GM21576 (cell line): Measurements from ENCODE around the gene IGIP.

Experiments
- ATAC-seq: cut with Tn5 transposase; IDR thresholded peaks from one replicate; pipeline ENCODE4 v1.9.1; 2021; ENCODE audit warnings: mild to moderate bottlenecking, moderate library complexity; ENCODE audit not compliant: unreplicated experiment

Gene IGIP

GRCh38 chr5:140125637-140126036, at the start of gene IGIP:
Gene IGIP (plus strand): TSS chr5:140125937. CDS start chr5:140128477, 2,540 bp downstream.
- no peak for ATAC-seq

- no peak for ATAC-seq
These were observed 49.6 kb upstream of the IGIP start for GRCh38 chr5:140076142-140076541.

- ATAC-seq: no peak
These were observed 48.9 kb upstream of the IGIP start for GRCh38 chr5:140076788-140077187.

GRCh38 chr5:140083120-140083519, 42.6 kb upstream of the IGIP start:
- no peak for ATAC-seq

GRCh38 chr5:140083650-140084049, 42.1 kb upstream of the IGIP start:
- ATAC-seq: no peak

GRCh38 chr5:140084541-140084940, 41.2 kb upstream of the IGIP start:
- ATAC-seq: no peak

GRCh38 chr5:140090251-140090650, 35.5 kb upstream of the IGIP start:
- ATAC-seq: no peak

GRCh38 chr5:140093179-140093578, 32.6 kb upstream of the IGIP start:
- no peak for ATAC-seq

- no peak for ATAC-seq
These were observed 31.9 kb upstream of the IGIP start for GRCh38 chr5:140093866-140094265.

- no peak for ATAC-seq
These were observed 30.8 kb upstream of the IGIP start for GRCh38 chr5:140094889-140095288.

- ATAC-seq: no peak
These were observed 24.6 kb upstream of the IGIP start for GRCh38 chr5:140101179-140101578.

GRCh38 chr5:140103154-140103553, 22.6 kb upstream of the IGIP start:
- no peak for ATAC-seq

GRCh38 chr5:140104100-140104499, 21.6 kb upstream of the IGIP start:
- no peak for ATAC-seq

GRCh38 chr5:140106101-140106500, 19.6 kb upstream of the IGIP start:
- ATAC-seq: no peak

- no peak for ATAC-seq
These were observed 18.9 kb upstream of the IGIP start for GRCh38 chr5:140106805-140107311.

GRCh38 chr5:140107312-140108092, 18.2 kb upstream of the IGIP start:
- ATAC-seq: peak; percentile 80

- ATAC-seq: no peak
These were observed 17.4 kb upstream of the IGIP start for GRCh38 chr5:140108093-140109017.

- no peak for ATAC-seq
These were observed 16.5 kb upstream of the IGIP start for GRCh38 chr5:140109018-140109758.

- no peak for ATAC-seq
These were observed 15.7 kb upstream of the IGIP start for GRCh38 chr5:140109759-140110645.

GRCh38 chr5:140110646-140110957, 15.1 kb upstream of the IGIP start:
- ATAC-seq: no peak
